Calu3 (cell line): ENCODE measurements around the gene SEC61A2. TPM values are rescaled to one million over a fixed set of nuclear protein-coding genes. Genes with fewer than 3 reads are reported as not detected.

ENCODE experiments used
- BruUV-seq: library from RNA; stranded (reverse); fragments of 400-500 nt; replicated peaks from 2 replicates; lab custom pipeline; 2021; lab: Mats Ljungman, UMichigan
- CTCF ChIA-PET: fragments of 300-600 bp; sonication (Branson Sonifier 250); formaldehyde crosslinking; loops from one replicate; lab custom pipeline; 2022; ENCODE audit warnings: antibody characterized with exemption; lab: Charles Lee
- DNase-seq: peaks from one replicate; pipeline ENCODE4 v3.0.0; 2022
- H3K27ac Mint-ChIP-seq: one replicate; pipeline ENCODE4 v1.8.0; 2022; ENCODE audit warnings: mixed read lengths; ENCODE audit not compliant: unreplicated experiment
- H3K27me3 Mint-ChIP-seq: one replicate; pipeline ENCODE4 v1.8.0; 2022; ENCODE audit warnings: mixed read lengths; ENCODE audit not compliant: unreplicated experiment
- H3K36me3 Mint-ChIP-seq: one replicate; pipeline ENCODE4 v1.8.0; 2022; ENCODE audit warnings: mild to moderate bottlenecking, moderate library complexity, mixed read lengths; ENCODE audit not compliant: insufficient read depth, unreplicated experiment
- H3K4me1 Mint-ChIP-seq: one replicate; pipeline ENCODE4 v1.8.0; 2022; ENCODE audit warnings: mild to moderate bottlenecking, low read depth, mixed read lengths; ENCODE audit not compliant: unreplicated experiment
- H3K4me3 Mint-ChIP-seq: one replicate; pipeline ENCODE4 v1.8.0; 2022; ENCODE audit warnings: mild to moderate bottlenecking, low read depth, moderate library complexity, mixed read lengths; ENCODE audit not compliant: unreplicated experiment
- H3K9me3 Mint-ChIP-seq: one replicate; pipeline ENCODE4 v1.8.0; 2022; ENCODE audit warnings: low read depth, mixed read lengths; ENCODE audit not compliant: unreplicated experiment
- intact Hi-C: fragments of 100-400 bp; cut with micrococcal nuclease; formaldehyde crosslinking; loops from one replicate; pipeline ENCODE4 v1.10.0; 2022; ENCODE audit not compliant: unreplicated experiment
- total RNA-seq: library from RNA; stranded (reverse); gene quantifications from 2 replicates; pipeline ENCODE4 v1.2.3, GENCODE V29; 2022
- TF ChIP-seq, protein P1 (sequence below): fragments of 200-600 bp; IDR thresholded peaks from one replicate; pipeline ENCODE4 v1.8.0; 2022; ENCODE audit warnings: antibody characterized with exemption; ENCODE audit not compliant: unreplicated experiment

SEC61A2 gene
- total RNA-seq, 1 experiment from 2014 or later, result 7.0 TPM

DNA sequence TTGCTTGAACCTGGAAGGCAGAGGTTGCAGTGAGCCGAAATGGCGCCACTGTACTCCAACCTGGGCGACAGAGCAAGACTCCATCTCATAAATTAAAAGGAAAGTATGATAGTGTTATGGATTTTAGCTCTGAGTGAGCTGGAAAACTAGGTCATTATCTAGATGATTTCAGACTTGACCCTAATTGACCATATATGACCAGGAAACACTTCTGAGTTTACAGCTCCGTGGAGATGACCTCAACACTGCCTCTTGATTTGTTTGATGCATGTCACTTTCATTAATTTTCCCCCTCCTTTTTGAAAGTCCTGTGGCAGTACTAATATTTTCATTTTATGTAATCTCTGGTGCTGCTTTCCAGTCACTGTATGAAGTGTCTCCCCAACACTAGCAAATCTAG lies 7.8 kb upstream of the SEC61A2 start:
- H3K9me3 Mint-ChIP-seq, result no peaks in the 10 kb centered on the region
- H3K27ac Mint-ChIP-seq, result no peak overlapping the region
- no peaks in the 10 kb centered on the region for H3K4me1 Mint-ChIP-seq
- CTCF ChIA-PET, result no interaction called here
- TF ChIP-seq, protein P1, sequence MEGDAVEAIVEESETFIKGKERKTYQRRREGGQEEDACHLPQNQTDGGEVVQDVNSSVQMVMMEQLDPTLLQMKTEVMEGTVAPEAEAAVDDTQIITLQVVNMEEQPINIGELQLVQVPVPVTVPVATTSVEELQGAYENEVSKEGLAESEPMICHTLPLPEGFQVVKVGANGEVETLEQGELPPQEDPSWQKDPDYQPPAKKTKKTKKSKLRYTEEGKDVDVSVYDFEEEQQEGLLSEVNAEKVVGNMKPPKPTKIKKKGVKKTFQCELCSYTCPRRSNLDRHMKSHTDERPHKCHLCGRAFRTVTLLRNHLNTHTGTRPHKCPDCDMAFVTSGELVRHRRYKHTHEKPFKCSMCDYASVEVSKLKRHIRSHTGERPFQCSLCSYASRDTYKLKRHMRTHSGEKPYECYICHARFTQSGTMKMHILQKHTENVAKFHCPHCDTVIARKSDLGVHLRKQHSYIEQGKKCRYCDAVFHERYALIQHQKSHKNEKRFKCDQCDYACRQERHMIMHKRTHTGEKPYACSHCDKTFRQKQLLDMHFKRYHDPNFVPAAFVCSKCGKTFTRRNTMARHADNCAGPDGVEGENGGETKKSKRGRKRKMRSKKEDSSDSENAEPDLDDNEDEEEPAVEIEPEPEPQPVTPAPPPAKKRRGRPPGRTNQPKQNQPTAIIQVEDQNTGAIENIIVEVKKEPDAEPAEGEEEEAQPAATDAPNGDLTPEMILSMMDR, result no peak
- BruUV-seq, result TSS peak; percentile 59
- intact Hi-C loops, result no loop called here
- H3K27me3 Mint-ChIP-seq, result no peaks in the 10 kb centered on the region
- peaks cover 11% of the 10 kb centered on the region for H3K36me3 Mint-ChIP-seq
- H3K4me3 Mint-ChIP-seq, result no peak overlapping the region
- no peak for DNase-seq

GRCh38 chr10:12130237-12130872 lies 878 bp downstream of the SEC61A2 start:
- intact Hi-C loops, result no loop called here
- TF ChIP-seq, protein P1, result no peak
- Mint-ChIP-seq H3K36me3 (peaks cover 25% of the 10 kb centered on the region), H3K4me1 (peaks cover 7% of the 10 kb centered on the region), H3K4me3 (peak overlapping the region; percentile 67), H3K27ac (no peak overlapping the region), H3K27me3 (no peaks in the 10 kb centered on the region), H3K9me3 (no peaks in the 10 kb centered on the region)
- TSS peak; percentile 37 for BruUV-seq
- peak; percentile 39 for DNase-seq
- CTCF ChIA-PET, result interaction anchor here (0.7 kb wide), 1 partner anchor 727 kb away, joined by 4 read pairs; no protein-coding TSS in a partner anchor

GRCh38 chr10:12135631-12136030 lies 6.2 kb downstream of the SEC61A2 start:
- H3K4me3 Mint-ChIP-seq, result no peak overlapping the region
- CTCF ChIA-PET, result interaction anchor here (1.1 kb wide), 1 partner anchor 14 kb away, joined by 3 read pairs; no protein-coding TSS in a partner anchor
- no peaks in the 10 kb centered on the region for H3K27me3 Mint-ChIP-seq
- no peaks in the 10 kb centered on the region for H3K9me3 Mint-ChIP-seq
- no peak for DNase-seq
- no peaks in the 10 kb centered on the region for H3K4me1 Mint-ChIP-seq
- H3K27ac Mint-ChIP-seq, result no peak overlapping the region
- TF ChIP-seq, protein P1, result no peak
- no peaks in the 10 kb centered on the region for H3K36me3 Mint-ChIP-seq
- intact Hi-C loops, result no loop called here
- no TSS peak for BruUV-seq

DNA sequence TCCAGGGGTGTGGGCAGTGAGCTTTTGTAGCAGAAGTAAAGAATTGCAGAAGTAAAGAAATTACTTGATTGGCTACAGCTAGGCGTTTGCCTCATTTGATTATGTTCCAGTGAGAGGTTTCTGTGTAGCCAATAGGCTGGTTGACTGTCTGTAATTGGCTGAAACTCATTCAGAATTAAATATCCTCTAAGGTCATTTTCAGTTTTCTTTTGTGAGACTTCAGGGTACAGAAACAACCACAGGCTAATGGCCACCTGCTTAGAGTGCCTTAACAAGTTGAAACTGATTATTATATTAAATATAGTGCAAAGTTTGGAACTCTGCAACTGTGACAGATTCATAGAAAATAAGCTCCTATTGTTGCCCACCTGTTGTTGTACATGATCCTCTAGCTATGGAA lies 10.6 kb downstream of the SEC61A2 start:
- intact Hi-C loops, result no loop called here
- TF ChIP-seq, protein P1, result no peak
- Mint-ChIP-seq H3K27ac (no peak overlapping the region), H3K9me3 (no peaks in the 10 kb centered on the region), H3K4me3 (no peak overlapping the region), H3K36me3 (no peaks in the 10 kb centered on the region), H3K4me1 (no peaks in the 10 kb centered on the region), H3K27me3 (no peaks in the 10 kb centered on the region)
- DNase-seq, result no peak
- CTCF ChIA-PET, result no interaction called here
- no TSS peak for BruUV-seq
